Astrocyte of the hippocampus (primary cell): Measurements from ENCODE around the gene DUSP23.

Source experiments
- DNase-seq: peaks from one replicate; pipeline ENCODE4 v3.0.0; 2011; ENCODE audit warnings: low read depth, low spot score

The DUSP23 gene

GRCh38 chr1:159780583-159781582, at the start of gene DUSP23:
TSS of gene DUSP23 (plus strand) at chr1:159780962. CDS start at chr1:159781101, 139 bp downstream.
- peak; percentile 99 for DNase-seq

DNA sequence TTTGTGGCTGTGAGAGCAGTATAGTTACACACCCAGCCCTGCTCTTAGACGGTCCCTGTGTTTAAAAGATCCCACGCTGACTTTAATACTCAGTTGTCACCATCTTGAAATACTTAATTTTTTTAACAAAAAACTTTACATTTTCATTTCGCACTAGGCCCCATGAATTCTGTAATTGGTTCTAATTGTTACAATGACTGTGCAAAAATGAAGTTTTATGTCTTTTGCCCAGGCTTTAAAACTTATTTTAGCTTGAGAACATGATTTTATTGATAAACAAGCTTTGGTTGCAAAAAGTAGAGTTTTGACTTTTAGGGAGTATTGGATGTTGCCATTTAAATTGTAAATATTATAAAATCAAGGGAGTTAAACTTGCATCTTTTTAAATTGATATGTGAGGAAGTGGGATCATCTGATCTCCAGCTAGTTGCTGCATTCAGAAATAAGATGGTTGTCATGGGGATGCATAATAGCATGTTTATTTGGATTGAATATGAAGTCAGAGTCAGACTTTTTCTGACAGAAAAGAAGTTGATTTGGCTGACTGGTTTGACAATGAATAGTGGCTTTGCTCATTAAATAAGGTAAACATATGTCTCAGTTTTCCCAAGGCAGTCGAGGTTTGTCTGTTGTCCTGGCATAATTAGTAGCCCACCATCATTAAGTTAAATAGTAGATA, 43.4 kb upstream of the DUSP23 start:
- DNase-seq, result no peak

DNA sequence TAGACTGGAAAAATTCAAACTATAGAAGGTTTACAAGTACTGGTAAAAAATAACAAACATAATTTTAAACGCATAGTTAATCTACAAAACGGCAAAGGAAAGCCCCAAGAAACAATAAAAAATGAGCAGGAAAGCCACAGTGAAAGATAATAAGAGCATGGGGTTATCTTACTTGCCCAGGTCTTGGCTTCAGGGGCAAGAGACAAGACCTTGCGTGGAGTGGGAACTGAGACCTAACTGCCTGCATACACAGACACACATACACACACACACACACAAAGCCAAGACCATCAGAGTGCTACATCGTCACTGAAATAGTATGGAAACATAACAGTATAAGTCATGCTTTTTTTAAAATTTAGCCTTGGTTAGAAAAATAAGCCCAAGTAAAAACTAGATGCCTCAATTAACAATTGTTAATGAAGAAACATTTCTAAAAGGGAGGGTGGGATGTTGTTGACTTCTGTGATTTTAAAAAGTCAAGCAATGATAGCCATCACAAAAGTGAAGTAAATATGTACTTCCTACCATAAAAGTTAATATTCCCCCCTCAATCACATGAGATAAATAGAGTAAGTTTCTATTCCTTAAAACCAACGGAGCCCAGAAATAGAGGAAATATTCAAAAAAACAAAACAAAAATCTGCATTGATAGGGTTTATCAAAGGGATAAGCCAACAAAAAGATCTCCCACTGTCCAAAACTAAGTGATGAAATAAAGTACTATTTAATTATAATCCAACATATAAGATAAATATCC, 36.9 kb upstream of the DUSP23 start:
- DNase-seq, result no peak

DNA sequence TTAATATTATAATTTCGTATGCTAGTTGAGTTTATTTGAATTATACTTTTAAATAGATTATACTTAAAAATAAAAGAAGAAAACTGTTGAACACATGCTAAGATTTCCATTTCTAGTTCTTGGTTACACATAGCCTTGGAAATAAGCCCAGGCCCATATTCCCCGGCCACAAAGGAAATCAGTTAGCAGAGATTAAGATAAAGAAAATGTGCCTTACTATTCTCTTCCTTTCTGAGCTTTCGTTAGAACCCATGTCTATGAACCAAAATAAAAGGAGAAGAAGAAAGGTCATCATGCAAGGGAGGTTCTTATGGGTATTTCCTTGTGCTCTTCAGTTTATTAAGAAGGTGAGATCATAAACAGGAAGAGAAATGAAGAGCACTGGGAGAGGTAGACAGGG, 34.1 kb upstream of the DUSP23 start:
- DNase-seq, result no peak

DNA sequence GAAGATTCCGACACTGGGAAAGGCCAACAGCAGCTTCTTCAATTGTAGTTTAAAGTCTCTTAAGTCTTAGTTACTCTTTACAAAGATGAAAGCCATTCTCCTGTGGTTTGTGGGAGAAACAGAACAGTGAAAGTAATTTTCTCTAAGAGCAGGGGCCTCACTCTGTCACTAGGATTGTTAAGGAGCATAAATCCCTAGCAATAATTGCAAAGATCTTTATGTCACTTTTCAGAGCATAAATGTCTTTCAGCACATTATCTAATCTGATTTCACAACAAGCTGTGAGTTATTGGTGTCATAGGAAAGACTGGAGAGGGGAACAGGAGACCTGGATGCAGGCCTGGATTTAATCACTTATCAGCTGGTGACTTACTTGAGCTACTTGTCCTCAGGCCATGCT, 32.4 kb upstream of the DUSP23 start:
- DNase-seq, result no peak

DNA sequence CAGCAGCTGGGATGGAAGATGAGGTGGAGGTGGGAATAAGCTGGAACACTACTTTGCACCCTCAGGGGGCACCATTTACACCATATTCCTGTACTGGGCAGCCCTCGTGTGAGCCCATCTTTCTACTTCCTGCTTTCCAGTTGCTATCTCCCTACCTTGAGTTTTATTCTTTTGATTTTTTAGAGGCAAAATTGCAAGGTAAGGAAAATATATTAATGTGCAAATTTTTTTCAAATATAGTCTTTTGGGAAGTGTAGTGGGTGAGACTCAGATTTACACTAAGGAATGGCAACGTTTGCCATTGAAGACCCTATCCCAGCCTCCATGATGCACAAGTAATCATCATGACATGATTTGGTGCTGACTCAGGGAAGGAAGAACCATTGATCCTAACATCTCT, 31.1 kb upstream of the DUSP23 start:
- no peak for DNase-seq

- no peak for DNase-seq
Observed at GRCh38 chr1:159750621-159751020, 30.1 kb upstream of the DUSP23 start.

DNA sequence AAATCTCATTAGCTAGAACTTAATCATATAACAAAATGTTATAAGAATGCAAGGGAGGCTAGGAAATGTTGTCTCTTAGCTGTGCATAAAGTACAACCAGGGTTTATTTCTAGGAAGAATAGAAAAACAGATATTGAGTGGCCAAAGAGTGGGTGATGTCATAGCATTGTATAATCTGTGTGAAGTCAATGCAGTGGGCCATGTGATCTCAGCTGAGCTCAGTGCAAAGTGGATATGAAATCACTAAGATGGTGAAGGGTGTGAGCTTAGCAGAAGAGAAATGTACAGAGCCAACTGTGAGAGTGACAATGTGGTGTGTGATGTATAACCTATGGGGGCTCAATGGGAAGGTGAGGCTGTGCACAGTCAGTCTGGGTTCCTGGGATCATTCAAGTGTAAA, 29.7 kb upstream of the DUSP23 start:
- no peak for DNase-seq

GRCh38 chr1:159752135-159752580, 28.6 kb upstream of the DUSP23 start:
- no peak for DNase-seq

GRCh38 chr1:159753386-159753785, 27.4 kb upstream of the DUSP23 start:
- no peak for DNase-seq

- no peak for DNase-seq
Observed at GRCh38 chr1:159755451-159756007, 25.2 kb upstream of the DUSP23 start.

- DNase-seq, result no peak
Observed at GRCh38 chr1:159756397-159756796, 24.4 kb upstream of the DUSP23 start.

DNA sequence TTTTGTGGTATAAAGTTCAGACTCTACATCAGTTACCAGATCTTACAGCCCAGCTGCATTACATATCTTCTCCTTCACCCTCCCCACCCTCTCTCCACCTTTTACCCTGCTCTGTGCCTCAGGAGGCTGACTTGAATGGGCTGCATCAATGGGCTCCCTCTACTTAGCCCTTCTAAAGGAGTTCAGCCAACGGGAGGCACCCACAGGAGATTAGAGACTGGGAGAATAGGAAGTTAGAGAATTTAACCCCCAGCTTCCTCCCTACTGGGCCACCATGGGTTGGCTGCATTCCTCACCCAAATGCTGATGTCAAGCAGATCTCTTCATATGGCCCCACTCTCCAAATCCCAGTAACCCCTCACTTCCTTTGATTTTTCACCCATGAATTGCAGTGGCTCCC, 17.1 kb upstream of the DUSP23 start:
- no peak for DNase-seq

GRCh38 chr1:159765806-159766205, 15.0 kb upstream of the DUSP23 start:
- DNase-seq, result no peak

GRCh38 chr1:159771127-159771895, 9.5 kb upstream of the DUSP23 start:
- DNase-seq, result no peak

DNA sequence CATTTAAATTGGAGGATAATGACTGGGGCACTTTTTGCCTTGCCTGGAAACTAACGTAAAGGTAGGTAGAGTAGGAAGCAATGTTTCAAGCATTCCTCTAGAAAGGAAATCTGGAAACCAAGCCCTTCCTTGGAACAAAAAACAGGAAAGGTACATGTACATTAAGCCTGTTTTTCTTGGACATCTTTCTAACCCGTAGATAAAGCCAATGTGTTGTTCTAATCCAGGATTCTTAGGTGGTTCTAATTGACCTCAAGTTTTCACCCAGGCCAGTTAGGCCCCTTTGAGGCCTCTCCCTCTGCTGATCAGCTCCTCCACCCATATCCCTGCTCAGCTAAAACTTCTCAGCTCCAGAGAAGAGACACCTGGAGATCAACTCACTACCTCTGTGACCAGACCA, 6.3 kb upstream of the DUSP23 start:
- DNase-seq, result no peak

DNA sequence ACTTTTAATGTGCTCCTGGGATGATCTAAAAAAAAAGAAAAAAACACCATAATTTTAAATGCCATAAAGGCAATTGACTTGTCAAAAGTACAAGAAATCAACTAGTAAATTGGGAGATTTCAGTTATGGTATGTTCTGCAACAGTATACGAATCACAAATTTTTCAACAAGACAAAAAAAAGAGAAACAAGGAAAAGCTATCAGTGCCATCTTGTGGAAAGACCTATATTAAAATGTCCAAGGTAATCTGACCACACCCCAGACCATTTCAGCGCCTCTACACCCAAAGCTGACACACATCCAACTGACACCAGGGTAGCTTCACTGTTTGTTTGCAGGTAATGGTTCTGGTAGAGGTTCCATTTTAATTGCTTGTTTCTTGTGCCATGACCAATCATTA, 5.0 kb upstream of the DUSP23 start:
- DNase-seq, result no peak

GRCh38 chr1:159778266-159778665, 2.5 kb upstream of the DUSP23 start:
- DNase-seq, result peak; percentile 5

GRCh38 chr1:159779403-159779851, 1.3 kb upstream of the DUSP23 start:
- peak; percentile 69 for DNase-seq

GRCh38 chr1:159781992-159782391, 1.2 kb downstream of the DUSP23 start:
- DNase-seq, result no peak

DNA sequence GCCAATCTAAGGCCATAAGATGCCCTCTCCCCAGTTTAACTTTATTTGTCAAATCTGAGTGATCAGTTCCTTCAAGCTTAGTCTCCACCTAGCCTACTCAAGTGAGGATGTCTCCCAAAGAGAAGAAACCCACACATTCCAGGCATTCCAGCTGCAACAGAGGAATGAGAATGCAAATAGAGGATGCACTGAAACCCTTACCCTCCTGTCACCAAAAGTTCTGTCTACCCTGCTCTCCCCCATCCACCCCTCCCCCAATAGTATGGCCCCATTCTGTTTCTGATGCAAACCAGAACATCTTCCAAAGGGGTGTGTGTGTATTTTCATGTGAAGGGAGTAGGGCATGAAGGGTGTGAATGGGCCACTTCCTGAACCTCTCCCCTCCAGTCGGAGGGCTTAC, 3.0 kb downstream of the DUSP23 start:
- DNase-seq, result no peak
